GM19099 (cell line): ENCODE results near the gene FADD.

ENCODE experiments used
- POLR2A ChIP-seq: IDR thresholded peaks from 3 replicates; pipeline ENCODE4 v1.6.1; 2011; ENCODE audit warnings: low read depth; ENCODE audit not compliant: insufficient read length; ENCODE audit errors: extremely low read depth

The FADD gene

DNA sequence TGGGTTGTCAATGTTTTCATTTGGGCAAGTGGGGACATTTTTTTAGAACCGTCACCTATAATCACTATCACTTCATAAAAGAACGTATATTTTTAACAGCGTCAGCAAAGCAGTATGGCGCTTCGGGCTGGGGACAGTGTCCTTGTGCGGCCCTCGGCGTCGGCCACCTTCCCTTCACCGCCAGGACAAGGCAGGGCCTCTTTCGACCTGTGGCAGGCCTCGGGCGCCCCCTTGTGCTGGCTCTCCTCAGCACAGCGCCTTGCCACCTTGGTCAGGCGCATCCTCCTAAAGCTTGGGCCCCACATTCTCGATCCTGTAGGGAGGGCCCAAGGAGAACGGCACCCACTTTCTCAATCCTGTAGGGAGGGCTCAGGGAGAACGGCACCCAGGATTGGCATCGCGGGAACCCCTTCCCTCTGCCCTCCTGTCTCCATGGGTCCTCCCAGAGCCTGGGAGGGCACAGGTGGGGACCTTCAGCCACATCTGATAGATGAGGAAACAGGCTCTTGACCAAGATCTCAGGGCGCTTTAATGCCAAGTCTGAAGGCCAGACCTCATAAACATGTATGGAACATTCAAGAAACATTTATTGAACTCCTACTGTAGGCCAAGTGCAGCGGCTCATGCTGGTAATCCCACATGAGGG, 11.5 kb upstream of the FADD start:
- TF ChIP-seq POLR2A: no peak

DNA sequence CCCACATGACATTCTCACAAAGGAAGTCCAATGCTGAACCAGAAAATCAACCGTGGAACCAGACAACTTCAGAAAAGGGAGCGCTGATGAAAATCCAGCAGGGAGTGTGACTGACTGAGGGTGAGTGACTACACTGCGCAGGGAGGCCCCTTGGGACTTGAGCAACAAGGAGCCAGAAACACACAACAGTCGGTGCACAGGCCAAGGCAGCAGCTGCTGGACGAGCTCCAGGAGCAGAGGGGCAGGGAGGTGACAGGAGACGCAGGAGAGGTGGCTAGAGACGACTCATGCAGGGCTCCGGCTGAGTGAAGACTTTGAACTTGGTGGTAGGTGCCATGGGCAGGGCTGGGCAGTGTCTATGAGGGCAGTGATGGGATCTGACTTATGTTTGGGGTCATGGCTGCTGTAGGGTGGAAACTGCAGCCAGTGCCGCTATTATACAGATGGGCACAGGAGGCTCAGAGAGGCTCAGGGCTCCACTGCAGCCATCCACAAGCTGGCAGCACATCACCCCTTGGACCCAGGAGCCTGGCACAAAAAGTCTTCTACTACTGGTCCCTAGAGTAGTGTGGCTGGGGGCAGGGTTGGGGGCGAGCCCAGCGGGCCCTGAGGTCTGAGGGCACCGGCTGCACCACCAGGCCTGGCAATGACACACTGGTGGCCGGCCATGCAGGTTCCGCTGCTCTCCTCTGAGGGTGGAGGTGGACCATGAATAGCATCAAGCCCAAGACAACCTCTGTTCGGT, 10.3 kb upstream of the FADD start:
- no peak for TF ChIP-seq POLR2A

DNA sequence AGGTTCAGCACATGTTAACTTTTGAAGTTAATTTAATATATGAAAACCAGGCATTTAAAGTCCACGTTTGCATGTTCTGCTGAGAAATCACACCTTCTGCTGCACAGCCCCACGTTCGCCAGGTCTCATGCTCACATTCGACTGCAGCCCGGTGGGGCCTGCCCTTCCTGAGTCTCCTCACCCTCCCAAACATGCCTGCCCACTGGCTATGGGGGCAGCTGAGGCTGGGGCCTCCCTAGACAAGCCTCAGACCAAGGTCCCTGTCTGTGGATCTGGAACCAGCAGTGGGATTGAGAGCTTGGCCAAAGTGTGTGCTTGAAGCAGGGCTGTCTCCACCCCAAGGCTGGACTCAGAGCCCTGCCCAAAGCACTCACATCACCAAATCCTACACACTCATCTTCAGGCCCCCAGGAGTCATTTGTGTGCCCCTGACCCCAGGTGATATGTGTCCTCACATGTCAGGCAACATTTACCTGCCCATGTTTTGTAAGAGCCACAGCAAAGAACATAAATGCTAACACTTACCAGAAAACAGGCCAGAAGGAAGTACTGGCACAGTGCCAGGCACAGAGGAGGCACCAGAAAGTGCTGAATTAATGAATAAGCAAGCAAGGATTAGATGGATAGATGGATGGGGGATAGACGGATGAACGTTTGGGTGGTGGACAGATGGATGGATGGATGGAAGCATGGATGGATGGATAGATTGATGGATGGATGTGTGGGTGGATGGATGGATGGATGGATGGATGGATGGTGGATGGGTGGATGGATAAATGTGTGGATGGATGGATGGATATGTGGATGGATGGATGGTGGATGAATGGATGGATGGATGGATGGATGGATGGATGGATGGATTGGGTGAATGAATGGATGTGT, 9.4 kb upstream of the FADD start:
- TF ChIP-seq POLR2A: no peak

DNA sequence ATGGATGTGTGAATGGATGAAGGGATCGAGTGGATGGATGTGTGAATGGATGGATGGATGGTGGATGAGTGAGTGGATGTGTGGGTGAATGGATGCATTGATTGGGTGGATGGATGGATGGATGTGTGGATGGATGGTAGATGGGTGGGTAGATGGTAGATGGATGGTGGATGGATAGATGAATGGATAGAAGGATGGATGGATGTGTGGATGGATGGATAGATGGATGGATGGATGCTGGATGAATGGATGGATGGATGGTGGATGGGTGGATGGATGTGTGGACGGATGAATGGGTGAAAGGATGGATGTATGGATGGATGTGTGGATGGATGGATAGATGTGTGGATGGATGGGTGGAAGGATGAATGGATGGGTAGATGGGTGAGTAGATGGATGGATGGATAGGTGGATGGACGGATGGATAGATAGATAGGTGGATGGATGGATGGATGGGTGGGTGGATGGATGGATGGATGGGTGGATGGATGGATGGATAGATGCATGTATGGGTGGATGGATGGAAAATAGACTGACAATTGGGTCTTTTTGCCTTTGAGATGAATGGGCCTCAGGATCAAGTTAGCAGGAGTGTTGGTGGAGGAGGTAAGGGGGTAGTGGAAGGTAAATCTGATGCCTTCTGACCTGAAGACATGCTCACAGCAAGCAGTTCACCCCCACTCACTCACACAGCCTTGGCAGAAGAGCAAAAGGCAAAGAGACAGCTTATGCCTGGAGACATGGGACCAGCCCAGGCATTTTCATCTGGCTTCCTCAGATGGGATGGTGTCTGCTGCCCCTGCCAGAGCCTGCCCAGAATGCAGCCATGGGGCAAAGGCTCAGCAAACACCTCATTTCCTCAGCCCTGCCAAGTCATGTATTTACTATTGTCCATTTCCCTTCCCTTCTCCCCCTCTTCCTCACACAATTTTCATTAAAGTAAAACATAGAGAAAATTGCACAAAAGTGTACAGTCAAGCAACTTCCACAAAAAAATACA, 8.0 kb upstream of the FADD start:
- no peak for TF ChIP-seq POLR2A

DNA sequence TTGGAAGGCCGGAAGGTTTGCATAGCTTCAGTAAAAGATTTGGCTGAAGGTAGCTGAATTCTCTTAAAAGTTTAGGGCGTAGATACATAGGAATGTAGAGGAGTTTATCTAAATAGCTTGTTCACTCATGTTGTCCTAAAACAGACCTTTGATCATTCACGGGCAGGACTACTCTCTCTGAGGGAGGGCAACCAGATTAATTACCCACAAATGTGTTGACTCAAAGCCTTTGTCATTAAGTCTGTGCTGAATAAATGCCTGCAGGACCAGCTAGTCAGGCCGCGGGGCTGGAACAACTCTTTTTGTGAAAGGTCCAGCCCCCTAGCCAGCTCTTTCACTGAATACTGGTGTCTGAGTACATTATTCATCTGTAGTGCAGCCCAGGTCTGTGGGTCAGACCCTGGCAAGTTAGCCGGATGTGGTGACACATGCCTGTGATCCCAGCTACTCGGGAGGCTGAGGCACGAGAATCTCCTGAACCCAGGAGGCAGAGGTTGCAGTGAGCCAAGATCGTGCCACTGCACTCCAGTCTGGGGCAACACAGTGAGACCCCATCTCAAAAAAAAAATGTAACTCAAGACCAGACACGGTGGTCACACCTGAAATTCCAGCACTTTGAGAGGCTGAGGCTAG, 2.8 kb upstream of the FADD start:
- no peak for TF ChIP-seq POLR2A

DNA sequence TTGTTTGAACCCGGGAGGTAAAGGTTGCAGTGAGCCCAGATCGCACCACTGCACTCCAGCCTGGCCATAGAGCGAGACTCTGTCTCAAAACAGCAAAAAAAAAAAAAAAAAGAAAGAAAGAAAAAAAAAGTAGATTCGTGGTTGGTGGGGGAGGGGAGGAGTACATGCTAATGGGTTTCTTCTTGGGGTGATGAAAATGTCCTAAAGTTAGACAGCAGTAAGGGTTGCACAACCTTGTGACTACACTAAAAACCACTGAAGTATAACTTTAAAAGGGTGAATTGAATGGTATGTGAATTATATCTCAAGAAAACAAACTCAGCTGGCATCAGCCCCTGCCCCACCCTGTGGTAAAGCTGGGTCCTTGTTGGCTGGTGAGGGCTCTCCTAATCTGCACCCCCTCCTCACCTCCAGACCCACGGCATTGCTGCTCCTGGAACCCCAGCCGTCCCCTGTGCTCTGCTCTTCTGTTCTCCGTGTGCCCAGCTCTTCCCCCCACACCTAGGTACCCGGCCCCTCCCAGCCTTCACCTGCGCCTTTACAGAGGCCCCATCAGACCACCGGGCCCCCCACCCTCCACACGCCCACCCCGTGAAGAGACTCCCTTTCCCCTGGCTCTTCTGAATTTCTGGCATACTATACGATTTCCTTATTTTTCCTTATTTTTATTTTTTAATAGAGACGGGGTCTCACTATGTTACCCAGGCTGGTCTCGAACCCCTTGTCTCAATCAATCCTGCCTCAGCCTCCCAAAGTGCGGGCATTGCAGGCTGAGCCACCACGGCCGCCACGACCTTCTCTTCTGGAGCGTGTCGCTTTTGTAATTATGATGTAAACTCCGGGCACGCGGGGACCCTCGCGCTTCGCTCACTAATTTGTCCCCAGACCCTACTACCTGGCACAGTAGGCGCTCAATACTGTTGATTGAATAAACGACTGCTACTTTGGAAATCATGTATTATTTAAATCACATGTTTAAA, 924 bp upstream of the FADD start:
- TF ChIP-seq POLR2A: no peak

DNA sequence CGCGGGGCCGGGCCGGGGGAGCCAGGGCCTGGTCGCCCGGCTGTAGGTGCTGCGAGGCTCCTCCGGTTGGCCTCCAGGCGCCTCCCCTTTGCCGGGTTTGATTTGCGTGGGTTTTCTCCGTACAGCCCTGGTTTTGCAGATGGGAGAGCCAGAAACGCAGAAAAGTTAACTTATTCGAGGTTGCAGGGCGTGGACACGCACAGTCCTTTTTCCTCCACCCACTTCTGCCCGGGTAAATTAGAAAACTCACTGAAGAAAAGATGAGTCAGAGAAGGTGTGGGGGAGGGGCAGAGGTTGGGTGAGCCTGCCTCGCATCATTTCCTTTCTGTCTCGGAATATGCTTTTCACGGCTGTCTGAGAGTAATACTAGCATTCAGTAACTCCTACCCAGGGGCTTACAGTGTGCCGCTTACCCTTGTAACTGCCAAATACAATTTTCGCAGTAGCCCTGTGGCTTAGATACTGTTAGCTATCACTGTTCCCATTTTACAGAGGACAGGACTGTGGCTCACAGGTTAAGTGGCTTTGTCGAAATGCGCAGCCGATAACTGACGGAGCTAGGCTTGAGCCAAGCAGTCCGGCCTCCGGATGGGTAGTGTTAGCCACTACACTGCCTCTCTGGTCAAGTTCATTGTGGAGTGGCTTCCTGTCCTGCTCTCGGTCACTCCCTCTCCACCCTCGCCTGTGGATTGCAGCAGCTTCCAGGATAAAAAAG, 812 bp downstream of the FADD start:
- TF ChIP-seq POLR2A: no peak

DNA sequence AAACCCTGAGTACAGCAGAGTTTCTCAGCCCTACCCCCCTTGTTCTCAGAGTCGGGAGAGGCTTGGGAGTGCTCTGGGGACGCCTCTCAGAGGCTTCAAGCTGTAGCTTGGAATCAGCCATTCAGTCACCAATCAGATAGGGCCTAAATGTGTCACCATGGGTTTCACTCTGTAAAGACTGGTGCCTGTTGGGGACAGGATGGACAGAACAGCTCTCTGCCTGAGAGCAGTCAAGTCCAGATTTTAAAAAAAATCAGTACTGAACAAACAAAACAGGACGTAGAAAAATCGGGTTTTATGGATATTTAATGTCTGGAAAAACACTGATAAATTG, 1.3 kb downstream of the FADD start:
- TF ChIP-seq POLR2A: no peak

DNA sequence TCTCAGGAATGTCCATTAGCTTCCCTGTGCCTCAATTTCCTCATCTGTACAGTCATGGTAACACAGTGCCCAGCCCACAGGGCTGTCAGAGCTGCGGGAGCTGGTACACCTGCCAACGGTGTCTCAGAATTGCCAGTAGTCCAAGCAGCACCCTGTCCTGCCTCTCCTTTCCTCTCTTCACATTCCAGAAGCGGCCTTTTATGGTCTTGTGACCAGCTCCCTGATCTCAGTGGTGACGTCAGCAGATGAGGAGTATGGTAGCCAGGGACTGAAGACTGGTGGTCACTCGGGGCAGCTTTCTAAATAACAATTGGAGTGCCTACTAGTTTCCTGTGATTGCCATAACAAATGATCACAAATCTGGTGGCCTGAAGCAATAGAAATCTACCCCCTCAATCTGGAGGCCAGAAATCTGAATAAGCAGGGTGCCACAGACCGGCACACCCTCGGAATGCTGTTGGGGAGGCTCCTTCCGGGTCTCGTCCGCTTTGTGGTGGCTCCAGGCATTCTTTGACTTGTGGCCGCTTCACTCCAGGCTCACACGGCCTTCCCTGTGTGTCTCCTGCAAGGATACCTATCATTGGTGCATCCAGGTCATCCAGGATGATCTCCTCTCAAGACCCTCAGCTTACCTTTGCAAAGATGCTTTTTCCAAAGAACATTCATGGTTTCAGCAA, 2.1 kb downstream of the FADD start:
- no peak for TF ChIP-seq POLR2A

DNA sequence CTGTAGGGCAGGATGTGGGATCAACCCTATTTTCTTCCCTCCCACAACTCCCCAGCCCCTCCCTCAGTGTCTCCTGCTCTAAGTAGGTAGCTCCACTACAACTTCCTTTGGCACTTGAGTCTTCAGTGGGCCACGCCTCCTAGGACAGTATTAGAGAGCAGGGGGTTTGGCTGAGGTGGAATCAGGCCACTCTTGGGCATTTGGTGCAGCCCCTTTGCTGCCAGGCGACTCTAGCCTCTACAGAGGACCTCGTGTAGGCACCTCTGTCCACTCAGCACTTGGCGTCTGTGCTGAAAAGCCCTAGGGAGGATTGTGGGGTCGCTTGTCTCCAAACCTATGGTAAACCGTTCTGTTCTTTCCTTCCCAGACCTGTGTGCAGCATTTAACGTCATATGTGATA, 2.7 kb downstream of the FADD start:
- TF ChIP-seq POLR2A: no peak

DNA sequence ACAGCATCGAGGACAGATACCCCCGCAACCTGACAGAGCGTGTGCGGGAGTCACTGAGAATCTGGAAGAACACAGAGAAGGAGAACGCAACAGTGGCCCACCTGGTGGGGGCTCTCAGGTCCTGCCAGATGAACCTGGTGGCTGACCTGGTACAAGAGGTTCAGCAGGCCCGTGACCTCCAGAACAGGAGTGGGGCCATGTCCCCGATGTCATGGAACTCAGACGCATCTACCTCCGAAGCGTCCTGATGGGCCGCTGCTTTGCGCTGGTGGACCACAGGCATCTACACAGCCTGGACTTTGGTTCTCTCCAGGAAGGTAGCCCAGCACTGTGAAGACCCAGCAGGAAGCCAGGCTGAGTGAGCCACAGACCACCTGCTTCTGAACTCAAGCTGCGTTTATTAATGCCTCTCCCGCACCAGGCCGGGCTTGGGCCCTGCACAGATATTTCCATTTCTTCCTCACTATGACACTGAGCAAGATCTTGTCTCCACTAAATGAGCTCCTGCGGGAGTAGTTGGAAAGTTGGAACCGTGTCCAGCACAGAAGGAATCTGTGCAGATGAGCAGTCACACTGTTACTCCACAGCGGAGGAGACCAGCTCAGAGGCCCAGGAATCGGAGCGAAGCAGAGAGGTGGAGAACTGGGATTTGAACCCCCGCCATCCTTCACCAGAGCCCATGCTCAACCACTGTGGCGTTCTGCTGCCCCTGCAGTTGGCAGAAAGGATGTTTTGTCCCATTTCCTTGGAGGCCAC, 3.3 kb downstream of the FADD start:
- TF ChIP-seq POLR2A: no peak
